ENCODE data around the gene PPP1R1C.
A peak's percentile ranks its signal among the peaks of the same experiment; 100 is the strongest.

Gene PPP1R1C, protein sequence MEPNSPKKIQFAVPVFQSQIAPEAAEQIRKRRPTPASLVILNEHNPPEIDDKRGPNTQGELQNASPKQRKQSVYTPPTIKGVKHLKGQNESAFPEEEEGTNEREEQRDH

DNA sequence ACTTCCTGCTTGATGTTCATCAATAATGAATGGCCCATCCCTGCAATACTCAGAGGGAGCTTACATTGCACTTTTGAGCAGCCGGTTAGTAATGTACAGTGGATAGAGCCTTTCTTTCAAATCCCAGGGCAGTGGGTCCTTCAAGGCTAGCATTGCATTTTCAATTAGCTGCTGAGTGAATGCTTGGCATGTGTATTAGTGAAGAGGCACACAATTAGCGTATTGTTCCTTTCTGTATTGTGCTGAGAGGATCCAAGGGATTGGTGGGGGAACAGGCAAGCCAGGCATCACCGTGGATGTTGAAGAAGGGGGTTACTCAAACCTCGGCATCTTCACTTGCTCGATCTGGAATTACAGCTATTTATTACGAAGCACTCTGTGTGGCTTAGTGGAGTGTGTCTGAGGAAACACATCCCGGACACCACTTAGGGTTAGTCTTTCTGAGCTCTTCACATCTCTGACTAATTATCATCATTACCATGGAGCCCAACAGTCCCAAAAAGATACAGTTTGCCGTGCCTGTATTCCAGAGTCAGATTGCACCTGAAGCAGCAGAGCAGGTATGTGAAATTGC, at the start of gene PPP1R1C:
PPP1R1C (plus strand) TSS at position 222 of the 574 bp plus-strand sequence; CDS start at position 480, 258 bp downstream.
- no peak within 1 kb of the TSS for H3K4me3 Mint-ChIP-seq
- H3K27me3 Mint-ChIP-seq: peaks cover under 1% of the 10 kb centered on the region
- ATAC-seq (ENCODE audit: low read depth): no peak

DNA sequence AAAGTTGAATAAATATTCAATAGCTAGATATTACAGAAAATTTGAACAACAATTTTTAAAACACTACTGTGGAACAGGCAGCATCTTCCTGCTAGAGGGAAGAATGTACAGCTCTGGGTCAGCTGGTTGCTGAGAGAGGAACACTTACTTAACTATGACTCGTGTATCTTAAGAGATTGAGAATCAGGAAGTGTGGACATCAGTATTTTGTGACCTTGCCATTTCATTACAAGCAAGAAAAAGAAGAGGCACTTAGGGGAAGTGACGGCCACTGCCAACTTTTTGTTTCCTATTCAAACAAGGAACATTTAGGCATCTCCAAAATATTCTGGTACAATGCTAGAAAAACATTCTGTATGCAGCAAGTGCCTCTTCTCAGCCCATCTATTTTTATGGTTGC, 48.2 kb upstream of the PPP1R1C start:
- ATAC-seq (ENCODE audit: low read depth): no peak
- DNase-seq (ENCODE audit: low spot score in 2 of 2): no peak
- Mint-ChIP-seq H3K4me3 (no peak overlapping the region), H3K27me3 (peaks cover 3% of the 10 kb centered on the region), H3K36me3 (no peaks in the 10 kb centered on the region), H3K27ac (no peak overlapping the region), H3K4me1 (no peaks in the 10 kb centered on the region), H3K9me3 (no peaks in the 10 kb centered on the region)

More for the DNA sequence above, at the start of gene PPP1R1C:
- Mint-ChIP-seq H3K4me1 (peaks cover 2% of the 10 kb centered on the region), H3K9me3 (no peaks in the 10 kb centered on the region), H3K36me3 (no peaks in the 10 kb centered on the region), H3K27ac (no peak within 1 kb of the TSS)
- DNase-seq (ENCODE audit: low spot score in 2 of 2): no peak

DNA sequence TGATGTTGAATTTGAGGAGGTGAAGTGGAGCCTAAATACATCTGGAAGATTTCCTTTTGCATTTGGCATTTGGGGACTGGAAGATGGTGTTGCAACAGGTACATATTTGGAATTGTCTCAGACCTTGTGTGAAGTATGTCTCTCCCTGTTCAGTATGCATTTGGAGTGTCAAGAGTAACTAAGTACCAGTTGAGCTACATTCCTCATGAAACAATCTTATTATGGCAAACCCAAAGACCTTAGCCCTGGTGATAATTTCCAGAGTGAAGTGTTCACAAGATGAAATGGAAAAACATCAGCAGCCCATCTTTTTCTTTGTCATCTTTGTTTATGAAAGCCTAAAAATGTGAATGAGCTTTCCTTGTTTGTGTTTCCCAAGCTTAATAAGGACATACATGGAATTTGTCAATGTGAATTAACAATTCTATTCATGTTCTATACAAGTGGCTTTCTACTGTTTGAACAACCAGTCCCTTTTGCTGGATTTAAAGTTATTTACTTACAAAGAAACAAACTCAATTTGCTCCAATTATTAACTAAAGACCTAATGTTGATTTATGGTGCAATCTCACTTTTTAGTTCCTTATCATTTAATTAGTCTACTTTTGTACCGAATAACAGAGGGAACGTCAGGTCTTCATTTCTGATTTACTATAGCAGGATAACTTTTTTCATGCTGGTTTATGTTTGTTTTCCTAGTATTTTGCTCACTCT, 42.1 kb upstream of the PPP1R1C start:
- no peak for ATAC-seq (ENCODE audit: low read depth)
- no peak overlapping the region for H3K4me3 Mint-ChIP-seq
- DNase-seq (ENCODE audit: low spot score in 2 of 2): no peak
- no peaks in the 10 kb centered on the region for H3K9me3 Mint-ChIP-seq
- H3K27ac Mint-ChIP-seq: no peak overlapping the region
- no peaks in the 10 kb centered on the region for H3K36me3 Mint-ChIP-seq
- H3K27me3 Mint-ChIP-seq: peaks cover 10% of the 10 kb centered on the region
- H3K4me1 Mint-ChIP-seq: no peaks in the 10 kb centered on the region

DNA sequence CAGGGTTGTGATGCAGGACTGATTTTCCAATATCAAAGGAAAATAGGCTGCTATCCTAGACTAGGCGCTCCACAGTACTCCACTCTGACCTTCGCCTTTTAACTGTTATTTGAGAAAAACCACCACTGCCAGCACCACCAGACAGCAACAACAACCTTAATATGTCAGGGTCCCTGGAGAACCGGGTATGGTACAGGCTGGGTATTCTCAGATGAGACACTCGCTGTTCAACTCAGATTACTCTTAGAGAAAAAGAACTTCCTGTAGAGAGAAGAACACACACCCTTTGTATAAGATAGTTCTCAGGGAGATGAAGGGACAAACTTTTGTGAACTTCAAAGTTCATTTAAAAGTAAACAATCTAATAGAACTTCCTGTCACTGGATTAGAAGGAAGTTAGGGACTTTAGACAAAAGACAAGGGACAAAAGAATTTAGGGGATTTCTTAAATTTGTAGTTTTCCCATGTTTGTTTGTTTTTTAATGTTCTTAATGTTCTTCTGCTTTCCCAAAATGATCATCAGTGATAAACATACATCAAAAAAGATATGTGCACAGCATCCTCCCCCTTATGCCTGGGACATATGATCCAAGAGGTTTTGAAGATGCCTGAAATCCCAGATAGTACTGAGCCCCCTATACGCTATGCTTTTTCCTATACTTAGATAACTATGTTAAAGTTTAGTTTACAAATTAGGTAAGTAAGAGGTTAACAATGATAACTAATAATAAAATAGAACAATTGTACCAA, 41.3 kb upstream of the PPP1R1C start:
- Mint-ChIP-seq H3K4me3 (no peak overlapping the region), H3K27me3 (peaks cover 8% of the 10 kb centered on the region), H3K4me1 (no peaks in the 10 kb centered on the region), H3K9me3 (no peaks in the 10 kb centered on the region), H3K36me3 (no peaks in the 10 kb centered on the region), H3K27ac (no peak overlapping the region)
- ATAC-seq (ENCODE audit: low read depth): no peak
- no peak for DNase-seq (ENCODE audit: low spot score in 2 of 2)

DNA sequence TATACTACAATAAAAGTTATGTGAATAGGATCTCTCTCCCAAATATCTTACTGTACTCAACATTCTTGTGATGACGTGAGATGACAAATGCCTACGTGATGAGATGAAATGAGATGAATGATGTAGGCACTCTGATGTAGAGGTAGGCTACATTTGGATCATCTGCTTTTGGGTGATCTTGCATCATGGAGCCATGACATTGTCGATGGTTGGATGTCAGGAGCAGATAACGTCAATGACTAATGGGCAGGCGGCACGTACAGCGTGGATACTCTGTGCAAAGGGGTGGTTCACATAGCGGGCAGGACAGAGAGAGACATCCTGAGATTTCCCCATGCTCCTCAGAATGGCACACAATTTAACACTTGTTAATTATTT, 40.8 kb upstream of the PPP1R1C start:
- Mint-ChIP-seq H3K36me3 (no peaks in the 10 kb centered on the region), H3K27ac (no peak overlapping the region), H3K4me3 (no peak overlapping the region), H3K27me3 (peaks cover 8% of the 10 kb centered on the region), H3K9me3 (no peaks in the 10 kb centered on the region), H3K4me1 (no peaks in the 10 kb centered on the region)
- ATAC-seq (ENCODE audit: low read depth): no peak
- no peak for DNase-seq (ENCODE audit: low spot score in 2 of 2)

DNA sequence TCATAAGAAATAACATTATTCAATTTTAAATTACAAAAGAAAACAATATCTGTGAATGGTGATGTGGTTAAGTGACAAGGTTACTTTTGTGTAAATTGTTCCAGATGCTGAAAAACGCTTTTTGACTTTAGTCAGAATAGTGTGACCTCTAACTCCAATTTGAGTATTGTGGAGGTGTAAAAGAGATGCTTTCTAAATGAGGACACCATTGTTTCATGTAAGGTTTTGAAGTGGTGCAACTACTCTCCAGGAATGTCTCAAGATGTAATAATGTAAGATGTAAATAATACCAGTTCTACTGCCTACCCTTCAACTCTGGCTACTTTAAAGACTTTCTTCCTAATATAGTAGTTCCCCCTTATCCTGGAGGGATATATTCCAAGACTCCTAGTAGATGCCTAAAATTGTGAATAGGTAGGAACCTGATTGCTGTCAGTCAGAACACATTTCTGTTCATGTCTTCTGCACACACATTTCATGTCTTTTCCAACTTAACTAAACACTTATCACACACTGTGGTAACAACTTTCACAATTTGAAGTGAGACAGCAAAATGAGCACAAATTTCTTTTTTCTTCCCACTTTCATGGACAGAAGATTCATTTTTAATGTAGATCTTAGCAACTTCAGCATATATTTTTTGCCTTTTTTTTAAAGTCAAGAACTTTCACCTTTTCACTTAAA, 39.1 kb upstream of the PPP1R1C start:
- Mint-ChIP-seq H3K27ac (no peak overlapping the region), H3K36me3 (no peaks in the 10 kb centered on the region), H3K9me3 (no peaks in the 10 kb centered on the region), H3K4me3 (no peak overlapping the region), H3K4me1 (no peaks in the 10 kb centered on the region), H3K27me3 (peaks cover 8% of the 10 kb centered on the region)
- DNase-seq (ENCODE audit: low spot score in 2 of 2) (no peak), ATAC-seq (ENCODE audit: low read depth) (no peak)

DNA sequence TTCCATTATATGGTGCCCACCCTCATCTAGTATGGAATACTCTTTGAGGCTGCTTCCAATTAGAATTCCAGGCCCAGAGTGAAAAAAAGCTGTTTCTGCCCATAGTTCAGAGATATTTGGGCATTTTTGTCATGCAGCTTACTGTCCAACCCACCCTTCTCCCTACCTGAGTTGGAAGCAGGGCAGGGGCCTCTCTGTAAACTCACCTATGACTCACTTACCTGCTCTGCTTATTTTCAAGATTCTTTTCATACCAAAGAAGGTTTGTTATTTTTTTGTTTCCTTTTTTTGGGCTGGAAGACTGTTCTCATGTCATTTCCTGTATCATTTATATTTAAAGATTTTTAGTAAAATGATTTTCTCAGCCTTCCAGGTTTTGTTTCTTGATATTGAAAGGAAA, 38.4 kb upstream of the PPP1R1C start:
- no peaks in the 10 kb centered on the region for H3K4me1 Mint-ChIP-seq
- H3K36me3 Mint-ChIP-seq: no peaks in the 10 kb centered on the region
- no peak overlapping the region for H3K27ac Mint-ChIP-seq
- H3K27me3 Mint-ChIP-seq: peaks cover 9% of the 10 kb centered on the region
- no peak for ATAC-seq (ENCODE audit: low read depth)
- H3K4me3 Mint-ChIP-seq: no peak overlapping the region
- no peak for DNase-seq (ENCODE audit: low spot score in 2 of 2)
- no peaks in the 10 kb centered on the region for H3K9me3 Mint-ChIP-seq

DNA sequence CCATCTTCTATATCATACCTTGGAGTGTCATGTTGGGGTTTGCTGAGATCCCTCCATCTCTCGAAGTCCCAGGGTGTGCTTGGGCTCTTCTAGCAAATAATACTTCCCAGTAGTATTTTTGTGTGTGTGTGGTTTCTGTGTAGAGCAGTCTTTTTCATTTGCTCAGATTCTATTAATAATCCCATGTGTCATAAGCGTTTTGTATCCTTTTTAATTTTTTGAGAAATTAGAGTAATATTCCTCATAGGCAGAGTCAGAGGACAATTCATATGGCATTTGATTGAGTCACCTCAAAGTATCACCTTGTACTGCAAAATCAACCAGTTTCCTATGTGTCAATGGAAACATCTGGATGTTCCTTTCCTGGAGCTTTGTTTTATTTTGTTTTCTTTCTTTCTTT, 37.4 kb upstream of the PPP1R1C start:
- Mint-ChIP-seq H3K9me3 (no peaks in the 10 kb centered on the region), H3K27me3 (peaks cover 9% of the 10 kb centered on the region), H3K36me3 (no peaks in the 10 kb centered on the region), H3K4me3 (no peak overlapping the region), H3K4me1 (no peaks in the 10 kb centered on the region), H3K27ac (no peak overlapping the region)
- DNase-seq (ENCODE audit: low spot score in 2 of 2): no peak
- no peak for ATAC-seq (ENCODE audit: low read depth)

DNA sequence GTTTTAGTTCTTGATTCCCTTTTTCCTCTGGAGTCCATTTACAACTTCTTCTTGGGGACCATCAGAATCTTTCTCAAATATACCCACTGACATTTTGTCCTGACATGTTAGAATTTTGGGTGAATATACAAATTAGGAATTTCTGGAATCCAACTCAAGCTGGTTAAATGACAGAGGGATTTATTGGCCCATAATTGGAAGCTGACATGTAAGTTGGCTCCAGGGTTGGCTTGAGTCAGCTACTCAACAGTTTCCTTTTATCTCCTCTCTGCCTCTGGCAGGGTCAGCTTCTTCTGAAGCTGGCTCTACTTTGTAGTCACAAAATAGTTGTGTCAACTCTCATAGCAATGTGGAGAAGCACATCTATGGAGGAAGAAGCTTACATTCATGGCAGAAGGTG, 36.6 kb upstream of the PPP1R1C start:
- H3K36me3 Mint-ChIP-seq: no peaks in the 10 kb centered on the region
- no peaks in the 10 kb centered on the region for H3K4me1 Mint-ChIP-seq
- H3K27ac Mint-ChIP-seq: no peak overlapping the region
- no peak for ATAC-seq (ENCODE audit: low read depth)
- H3K4me3 Mint-ChIP-seq: no peak overlapping the region
- peaks cover 10% of the 10 kb centered on the region for H3K27me3 Mint-ChIP-seq
- H3K9me3 Mint-ChIP-seq: no peaks in the 10 kb centered on the region
- DNase-seq (ENCODE audit: low spot score in 2 of 2): no peak

DNA sequence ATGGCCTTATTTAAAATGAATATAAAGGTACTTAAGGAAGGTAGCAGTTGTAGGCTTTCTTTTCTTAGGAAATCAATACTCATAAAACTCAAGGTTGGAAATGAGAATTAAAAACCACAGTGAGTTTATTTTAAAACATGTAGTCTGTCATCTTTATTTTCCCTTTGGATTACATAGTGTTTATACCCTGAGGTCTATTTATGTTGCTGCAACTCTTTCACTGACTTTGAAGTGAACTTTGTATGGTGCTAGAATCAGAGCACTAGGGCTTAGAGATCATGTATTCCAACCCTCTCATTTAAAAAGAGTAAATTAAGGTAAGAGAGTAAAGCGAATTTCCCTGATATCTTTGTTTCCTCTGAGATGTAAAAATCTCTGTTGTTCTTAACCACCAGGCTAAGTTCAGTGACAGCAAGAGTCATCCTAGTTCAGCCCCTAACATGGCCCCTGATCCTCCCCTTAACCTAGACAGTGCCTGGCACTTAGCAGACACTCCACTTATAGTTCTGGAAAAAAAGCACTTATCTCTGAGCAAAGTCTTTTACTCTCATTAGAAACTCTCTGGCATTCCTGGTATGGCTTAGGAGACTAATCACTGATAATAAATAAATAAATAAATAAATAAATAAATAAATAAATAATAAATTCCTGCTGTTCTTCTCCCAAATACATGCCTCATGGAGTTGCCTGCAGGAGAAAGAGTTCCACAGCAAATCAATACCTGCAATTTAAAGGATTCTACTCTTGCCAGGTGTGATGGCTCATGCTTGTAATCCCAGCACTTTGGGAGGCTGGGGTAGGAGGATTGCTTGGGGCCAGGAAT, 33.0 kb upstream of the PPP1R1C start:
- ATAC-seq (ENCODE audit: low read depth): no peak
- H3K27me3 Mint-ChIP-seq: peaks cover 6% of the 10 kb centered on the region

DNA sequence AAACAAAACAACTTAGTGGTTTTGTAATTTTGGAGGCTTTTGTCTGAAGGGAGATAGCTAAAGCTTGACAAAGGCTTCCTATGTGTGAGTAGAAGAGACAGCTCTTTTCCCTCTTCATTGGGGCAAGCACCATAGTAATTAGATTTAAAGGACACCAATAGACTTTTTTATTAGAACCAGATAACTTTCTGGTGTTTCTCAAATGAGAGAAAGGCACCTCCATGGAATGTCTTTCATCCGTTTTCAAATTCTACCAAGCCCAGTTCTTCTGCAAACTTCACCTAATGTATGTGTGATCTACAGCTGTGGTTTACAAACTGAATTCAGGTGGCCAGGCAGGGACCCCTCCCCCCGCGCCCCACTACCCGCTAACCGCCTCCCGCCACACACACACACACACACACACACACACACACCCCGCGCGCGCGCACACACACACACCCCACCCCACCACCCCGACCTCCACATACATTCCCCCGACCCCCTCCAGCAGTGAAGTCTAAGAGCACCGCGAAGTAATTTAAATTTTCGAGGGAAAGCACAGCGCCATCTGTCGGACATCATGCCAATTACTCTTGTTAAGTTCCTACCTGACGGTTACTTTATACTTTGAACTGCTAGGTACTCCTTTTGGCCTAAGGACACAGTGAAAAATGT, 31.6 kb upstream of the PPP1R1C start:
- DNase-seq (ENCODE audit: low spot score in 2 of 2): peak; percentile 46 to 47
- Mint-ChIP-seq H3K27me3 (peaks cover 4% of the 10 kb centered on the region), H3K9me3 (no peaks in the 10 kb centered on the region), H3K27ac (no peak overlapping the region), H3K4me1 (no peaks in the 10 kb centered on the region), H3K36me3 (no peaks in the 10 kb centered on the region), H3K4me3 (peak overlapping the region; percentile 34)
- ATAC-seq (ENCODE audit: low read depth): peak; percentile 77

More for the DNA sequence above, 33.0 kb upstream of the PPP1R1C start:
- no peaks in the 10 kb centered on the region for H3K4me1 Mint-ChIP-seq
- H3K36me3 Mint-ChIP-seq: no peaks in the 10 kb centered on the region
- H3K9me3 Mint-ChIP-seq: no peaks in the 10 kb centered on the region
- no peak overlapping the region for H3K27ac Mint-ChIP-seq
- no peak for DNase-seq (ENCODE audit: low spot score in 2 of 2)
- no peak overlapping the region for H3K4me3 Mint-ChIP-seq

DNA sequence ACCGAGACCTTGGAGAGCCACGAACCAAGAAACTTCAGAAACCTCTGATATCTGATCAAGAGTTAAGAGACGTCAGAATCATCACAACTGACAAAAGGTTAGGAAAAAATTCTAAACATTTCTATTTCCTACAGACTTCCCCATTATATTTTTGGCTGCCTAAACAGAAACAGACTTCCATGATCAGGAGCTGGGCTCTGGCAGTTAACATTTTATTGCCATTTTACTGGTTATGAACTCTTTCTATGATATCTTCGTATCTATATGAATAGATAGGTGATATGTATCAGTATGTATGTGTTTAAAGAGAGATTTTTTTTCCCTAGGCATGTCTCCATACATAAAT, 31.1 kb upstream of the PPP1R1C start:
- Mint-ChIP-seq H3K4me1 (no peaks in the 10 kb centered on the region), H3K36me3 (no peaks in the 10 kb centered on the region)
- ATAC-seq (ENCODE audit: low read depth): no peak

DNA sequence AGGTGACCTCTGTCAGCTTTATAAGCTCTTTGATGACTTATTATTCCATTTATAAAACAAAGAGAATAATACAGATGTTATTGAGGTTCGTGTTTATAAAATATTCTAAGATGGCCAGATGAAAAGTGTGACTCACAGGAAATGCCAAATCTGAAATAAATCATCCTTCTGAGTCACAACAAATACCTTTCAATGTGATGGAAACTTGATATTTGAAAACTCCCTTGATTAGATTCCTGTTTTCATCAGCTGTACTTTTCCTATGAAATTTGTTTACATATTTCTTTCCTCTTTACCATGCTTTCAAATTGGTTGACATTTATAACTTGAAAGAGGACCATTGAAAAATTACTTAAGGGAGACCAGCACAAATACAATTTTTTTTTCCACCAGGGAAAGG, 30.6 kb upstream of the PPP1R1C start:
- Mint-ChIP-seq H3K4me1 (no peaks in the 10 kb centered on the region), H3K27ac (no peak overlapping the region), H3K36me3 (no peaks in the 10 kb centered on the region), H3K9me3 (no peaks in the 10 kb centered on the region), H3K27me3 (peaks cover 4% of the 10 kb centered on the region), H3K4me3 (no peak overlapping the region)
- ATAC-seq (ENCODE audit: low read depth) (no peak), DNase-seq (ENCODE audit: low spot score in 2 of 2) (no peak)

More for the DNA sequence above, 31.1 kb upstream of the PPP1R1C start:
- DNase-seq (ENCODE audit: low spot score in 2 of 2): no peak
- Mint-ChIP-seq H3K27ac (no peak overlapping the region), H3K4me3 (no peak overlapping the region), H3K9me3 (no peaks in the 10 kb centered on the region), H3K27me3 (peaks cover 4% of the 10 kb centered on the region)

All from memory B cell (primary cell).